NCI-H2171 (cell line): ENCODE data around the gene MAT1A.

Experiments
- DNase-seq: peaks from one replicate; lab custom pipeline; 2025; lab: John Stamatoyannopoulos, UW

Gene MAT1A

GRCh38 chr10:80281784-80282765, 7.4 kb downstream of the MAT1A start:
- no peak for DNase-seq

DNA sequence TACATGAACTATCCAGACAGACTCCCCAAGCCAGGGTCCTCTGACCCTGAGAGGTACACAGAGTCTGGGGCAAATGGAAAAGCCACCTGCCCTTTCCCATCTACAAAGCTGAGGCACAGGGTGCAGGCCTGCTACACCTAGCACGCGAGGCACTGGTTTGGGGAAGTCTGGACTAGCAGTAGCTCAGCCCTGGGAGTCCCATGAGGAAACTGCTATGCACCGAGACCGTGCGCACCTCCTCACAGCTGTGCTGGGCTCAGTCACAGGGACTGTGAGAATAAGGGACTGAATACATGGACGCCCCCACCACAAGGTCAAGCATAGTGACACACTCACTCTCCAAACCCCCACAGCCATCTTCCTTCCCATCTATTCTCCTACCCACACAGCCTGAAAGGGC, 8.2 kb downstream of the MAT1A start:
- DNase-seq: no peak

DNA sequence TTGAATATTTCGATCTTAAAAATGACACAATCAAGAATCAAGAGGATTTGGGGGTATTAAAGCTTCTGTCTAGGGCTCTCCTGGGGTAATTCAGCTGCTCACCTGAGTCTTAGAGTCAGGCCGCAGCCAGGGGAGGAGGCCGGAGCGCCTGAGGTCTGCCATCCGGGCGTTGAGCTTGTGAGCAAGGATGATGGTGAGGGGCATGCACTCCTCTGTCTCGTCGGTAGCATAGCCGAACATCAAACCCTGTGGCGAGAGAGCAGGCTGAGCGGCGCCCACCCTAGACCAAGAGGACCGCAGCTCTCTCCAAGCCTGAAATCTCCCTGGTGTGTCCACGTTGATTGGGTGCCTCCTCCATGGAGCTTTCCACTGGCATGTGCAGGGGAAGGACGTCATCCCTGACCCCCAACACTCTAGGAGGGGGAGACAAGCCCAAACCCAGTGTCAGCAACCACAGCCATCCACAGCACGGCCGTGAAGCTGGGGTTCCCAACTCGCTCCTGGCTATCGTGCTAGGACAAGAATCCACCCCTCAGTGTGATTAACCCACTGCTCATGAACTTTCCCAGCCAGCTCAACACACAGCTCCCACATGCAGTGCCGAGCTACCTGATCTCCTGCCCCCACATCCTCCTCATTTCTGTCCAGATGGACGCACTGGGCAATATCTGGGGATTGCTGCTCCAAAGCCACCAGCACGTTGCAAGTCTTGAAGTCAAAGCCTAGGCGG, 9.2 kb downstream of the MAT1A start:
- no peak for DNase-seq

GRCh38 chr10:80279146-80279545, 10.3 kb downstream of the MAT1A start:
- no peak for DNase-seq

- DNase-seq: no peak
Observed at GRCh38 chr10:80278480-80278879, 11.0 kb downstream of the MAT1A start.

DNA sequence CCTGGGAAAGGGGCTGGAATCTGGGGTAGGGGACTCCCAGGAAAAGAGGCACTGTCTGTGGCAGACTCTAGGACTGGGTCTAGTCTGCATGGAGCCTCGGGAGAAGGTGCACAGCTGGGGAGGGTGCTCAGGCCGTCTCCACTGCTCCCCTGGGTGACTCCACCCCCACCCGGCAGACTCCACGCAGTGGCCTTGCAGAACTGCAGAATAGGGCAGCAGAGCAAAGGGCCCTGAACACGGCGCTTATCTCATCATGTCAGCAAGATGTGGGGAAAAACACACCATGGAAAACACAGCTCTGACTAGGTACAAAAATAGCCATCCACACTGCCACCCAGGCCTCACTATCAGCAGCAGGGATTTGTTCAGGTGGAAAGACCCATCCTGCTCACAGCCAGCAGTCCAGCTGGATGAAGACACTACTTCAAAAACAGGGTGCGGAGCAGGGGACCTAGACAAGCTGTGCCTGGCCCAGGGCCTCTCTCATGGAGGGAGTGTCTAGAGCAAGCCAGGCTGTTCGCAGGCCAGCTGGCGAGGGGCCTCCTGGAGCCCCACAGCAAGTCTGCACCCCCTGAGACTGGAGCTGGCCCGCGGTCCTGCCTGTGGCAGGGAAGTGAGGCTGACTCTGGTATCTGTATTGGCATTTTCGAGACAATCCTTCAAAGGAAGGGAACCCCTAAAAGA, 11.7 kb downstream of the MAT1A start:
- no peak for DNase-seq

DNA sequence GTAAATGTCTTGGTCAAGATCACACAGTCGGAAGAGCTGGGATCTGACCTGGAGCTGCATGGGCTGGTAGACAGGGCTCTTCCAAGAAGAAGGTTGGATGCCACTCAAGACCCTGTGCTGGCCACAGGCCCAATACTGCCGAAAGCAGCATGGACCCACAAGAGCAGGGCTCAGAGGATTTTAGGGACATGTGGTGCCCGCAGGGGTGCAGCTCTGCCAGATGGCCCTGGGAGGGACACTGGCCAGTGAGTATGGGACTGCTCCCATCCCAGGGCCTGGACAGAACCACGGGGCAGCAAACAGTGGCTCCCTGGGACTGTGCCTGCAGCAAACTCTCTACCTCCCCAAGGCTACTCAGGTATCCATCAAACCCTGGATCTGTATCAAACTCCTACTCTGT, 12.4 kb downstream of the MAT1A start:
- no peak for DNase-seq

DNA sequence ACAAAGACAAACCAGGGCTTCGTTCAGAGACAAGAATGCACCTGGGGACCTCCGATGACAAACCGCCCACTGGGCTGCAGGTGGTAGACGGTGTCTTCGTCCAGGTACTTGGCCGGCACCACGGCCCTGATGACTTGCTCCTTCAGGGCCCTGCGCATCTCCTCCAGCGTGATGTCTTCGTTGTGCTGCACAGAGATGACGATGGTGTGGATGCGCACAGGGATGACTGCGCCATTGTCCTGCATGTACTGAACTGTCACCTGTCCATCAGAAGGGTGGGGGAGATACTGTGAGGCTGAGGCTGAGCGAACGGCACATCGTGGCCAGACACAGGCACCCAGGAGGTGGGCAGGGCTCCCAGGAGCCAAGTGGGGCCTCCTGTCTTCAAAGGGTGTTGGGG, 13.1 kb downstream of the MAT1A start:
- DNase-seq: no peak

- no peak for DNase-seq
Observed at GRCh38 chr10:80275756-80276155, 13.7 kb downstream of the MAT1A start.

- DNase-seq: no peak
Observed at GRCh38 chr10:80275135-80275498, 14.3 kb downstream of the MAT1A start.

GRCh38 chr10:80274396-80275134, 14.9 kb downstream of the MAT1A start:
- DNase-seq: no peak

DNA sequence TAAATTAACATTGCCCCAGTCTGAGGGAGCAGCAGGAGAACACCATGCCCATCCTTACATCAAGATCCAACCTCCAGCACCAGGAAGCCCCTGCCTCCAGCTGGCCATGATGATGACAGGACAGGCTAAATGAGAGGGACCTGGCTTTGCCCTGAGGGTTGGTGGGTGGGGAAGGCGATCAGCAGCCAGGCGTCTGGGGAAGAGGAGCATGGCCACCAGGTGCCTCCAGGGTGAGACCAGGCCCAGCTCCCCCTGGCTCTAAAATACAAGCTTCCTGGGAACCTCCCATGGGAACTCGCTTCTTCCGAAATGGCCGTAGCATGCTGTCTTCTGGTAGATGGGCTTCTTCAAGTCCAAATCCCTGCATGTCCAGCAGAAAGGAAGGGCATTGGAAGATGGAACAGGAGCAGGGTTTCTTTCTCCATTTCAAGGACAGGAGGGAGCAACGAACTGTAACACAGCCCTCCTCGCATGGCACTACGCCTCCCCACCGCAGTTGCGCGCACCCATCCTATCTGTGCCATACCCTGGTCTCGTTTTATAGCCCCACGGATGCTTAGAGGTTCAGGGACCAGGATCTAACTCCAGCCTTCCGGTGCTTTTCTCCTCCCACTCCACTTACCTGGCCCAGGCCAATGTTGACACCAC, 15.8 kb downstream of the MAT1A start:
- no peak for DNase-seq

DNA sequence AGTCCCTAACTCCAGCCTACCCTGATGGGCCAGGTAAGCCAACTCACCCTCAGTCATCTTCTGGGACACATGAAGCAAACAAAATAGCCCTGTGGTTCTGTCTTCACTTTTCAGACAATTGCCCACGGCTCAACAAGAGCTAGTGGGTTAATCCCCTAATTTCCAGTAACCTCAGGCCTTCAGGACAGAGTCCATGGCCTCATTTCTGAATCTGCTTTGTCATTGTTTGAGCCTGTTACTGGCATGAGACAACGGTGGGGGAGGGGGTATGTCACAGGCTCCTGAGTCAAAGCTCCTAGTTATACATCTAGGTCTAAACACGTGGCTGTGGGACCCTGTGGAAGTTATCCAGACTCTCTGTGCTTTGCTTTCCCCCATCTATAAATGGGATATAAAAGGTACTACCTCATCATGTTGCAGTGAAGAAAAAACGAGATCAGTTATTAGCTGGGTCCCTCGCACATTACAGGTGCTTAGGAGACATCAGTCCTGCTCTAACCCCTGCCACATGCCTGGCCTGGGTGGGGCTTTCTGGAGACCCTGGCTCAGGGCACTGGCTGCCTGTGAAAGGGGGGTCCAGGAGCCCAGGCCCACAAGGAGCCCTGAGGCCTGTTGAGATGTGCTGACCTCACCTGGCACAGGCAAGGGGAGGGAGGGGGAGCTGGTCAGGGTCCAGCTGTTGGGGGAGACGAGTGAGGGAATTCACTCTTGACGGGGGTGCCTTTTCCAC, 16.5 kb downstream of the MAT1A start:
- DNase-seq: no peak

DNA sequence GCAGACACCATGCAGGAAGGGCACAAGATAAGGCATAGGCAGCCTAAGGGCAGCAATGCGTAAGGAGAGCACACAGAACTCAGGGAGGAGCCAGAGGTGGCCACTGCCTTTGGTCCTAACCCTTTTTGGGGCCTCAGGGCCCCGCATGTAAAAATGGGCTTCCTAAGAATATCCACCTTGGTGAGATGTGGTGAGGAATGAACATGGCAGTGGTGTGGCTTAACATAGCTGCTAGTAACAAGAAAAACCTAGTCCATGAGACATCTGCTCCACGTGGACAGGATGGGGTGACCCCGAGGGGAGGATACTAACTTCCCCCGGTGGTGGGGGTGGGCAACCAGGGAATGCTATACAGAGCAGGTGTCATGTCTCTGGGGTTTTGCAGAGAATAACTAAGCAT, 18.0 kb downstream of the MAT1A start:
- DNase-seq: no peak

- no peak for DNase-seq
Observed at GRCh38 chr10:80270887-80271286, 18.6 kb downstream of the MAT1A start.

GRCh38 chr10:80268938-80269588, 20.4 kb downstream of the MAT1A start:
- no peak for DNase-seq

GRCh38 chr10:80268266-80268665, 21.2 kb downstream of the MAT1A start:
- DNase-seq: no peak

GRCh38 chr10:80266513-80266863, 23.0 kb downstream of the MAT1A start:
- no peak for DNase-seq

GRCh38 chr10:80265740-80266512, 23.5 kb downstream of the MAT1A start:
- DNase-seq: no peak
